Upper lobe of left lung (tissue), 6 donors: ENCODE data around the gene GPATCH2. TPM values are rescaled to one million over a fixed set of nuclear protein-coding genes. Genes with fewer than 3 reads are reported as not detected.

Experiments
- ATAC-seq, 2 donors: fragments of 200-7000 bp; cut with Tn5 transposase; one replicate each; pipeline ENCODE4 v1.9.1; 2022; ENCODE audit warnings: mild to moderate bottlenecking in 2 of 2, moderate library complexity in 2 of 2; ENCODE audit not compliant: low FRiP score in 2 of 2
- DNase-seq, 2 donors: peaks; one replicate each; pipeline ENCODE4 v3.0.0-alpha.2; 2019 to 2020
- H3K27ac ChIP-seq, 4 donors: fragments of 200-600 bp; sonication (generic); one replicate each; pipeline ENCODE4 v1.5.1; 2016 to 2019
- H3K27me3 ChIP-seq, 4 donors: fragments of 200-600 bp; sonication (generic); one replicate each; pipeline ENCODE4 v1.5.1; 2017 to 2019
- H3K36me3 ChIP-seq, 4 donors: fragments of 200-600 bp; sonication (generic); one replicate each; pipeline ENCODE4 v1.5.1; 2016 to 2019
- H3K4me1 ChIP-seq, 4 donors: fragments of 200-600 bp; sonication (generic); one replicate each; pipeline ENCODE4 v1.5.1; 2018 to 2019
- H3K4me3 ChIP-seq, 4 donors: fragments of 200-600 bp; sonication (generic); one replicate each; pipeline ENCODE4 v1.5.1; 2017 to 2019; ENCODE audit warnings: mild to moderate bottlenecking in 2 of 4, moderate library complexity in 1 of 4
- H3K9me3 ChIP-seq, 4 donors: fragments of 200-600 bp; sonication (generic); one replicate each; pipeline ENCODE4 v1.5.1; 2018 to 2019
- EP300 ChIP-seq, 4 donors: sonication (generic); formaldehyde crosslinking; IDR thresholded peaks; one replicate each; pipeline ENCODE4 v1.5.1; 2017; ENCODE audit warnings: antibody characterized with exemption in 4 of 4, control low read depth in 2 of 4
- POLR2A ChIP-seq, 4 donors: fragments of 450-650 bp; IDR thresholded peaks; one replicate each; pipeline ENCODE4 v1.5.1; 2016 to 2017; ENCODE audit warnings: antibody characterized with exemption in 4 of 4, mild to moderate bottlenecking in 2 of 4
- POLR2AphosphoS5 ChIP-seq, 2 donors: sonication (generic); formaldehyde crosslinking; IDR thresholded peaks; one replicate each; pipeline ENCODE4 v1.5.1; 2017; ENCODE audit warnings: antibody characterized with exemption in 2 of 2
- WGBS, 2 donors: methylation state at CpG; one replicate each; pipeline ENCODE4 v1.1.5; 2017 to 2018; 5-methylcytosine and 5-hydroxymethylcytosine counted together
- total RNA-seq, 6 donors: library from RNA; depleted of rRNA in 4 of 6; stranded (reverse); fragments of >200 nt in 4 of 6; gene quantifications; one replicate each; pipeline versions ENCODE4 v1.1.0 to v1.2.1, GENCODE V29; 2016 to 2021
- TF ChIP-seq, protein P1 (sequence below), 6 experiments: fragments of 450-650 bp in 4 of 6; fragments of 200-600 bp in 2 of 6; sonication (generic) in 2 of 6; IDR thresholded peaks; one replicate each; pipeline ENCODE4 v1.5.1; 2016 to 2019; ENCODE audit warnings: antibody characterized with exemption in 6 of 6
- donor health status: DM: no; HTN: no; CAD: no; lungs with moderate emphysema.
- donor health status: DM: no; HTN: yes; CAD: no; lungs with severe emphysema.

The GPATCH2 gene
- total RNA-seq, 6 donors from 2014 or later, result 9.1 to 22.4 (median 15.1) TPM

DNA sequence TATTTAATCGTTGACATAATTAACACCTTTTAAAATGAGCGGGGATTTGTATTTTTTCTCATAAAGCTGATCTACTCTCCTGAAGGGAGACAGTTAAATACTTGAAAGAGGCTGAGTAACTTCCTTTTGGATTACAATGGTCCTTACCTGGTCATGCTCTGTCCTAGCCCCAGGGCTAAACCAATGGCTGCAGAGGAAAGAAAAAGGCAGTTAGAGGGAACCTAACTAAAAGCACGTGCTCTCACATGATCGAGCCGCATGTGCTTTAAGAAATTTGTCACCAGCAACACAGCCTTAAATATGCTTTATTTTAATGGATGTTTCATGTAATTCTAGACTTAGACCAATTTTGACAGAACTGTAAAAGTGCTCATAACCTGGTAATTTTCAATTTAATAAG is 132.7 kb downstream of the GPATCH2 start:
- DNase-seq, result no peak
- WGBS, 2 donors, result 90 to 93% methylated on average over 5 of the region's 5 CpGs
- Histone ChIP-seq H3K4me1 (no peaks in the 10 kb centered on the region), H3K36me3 (peaks cover 0 to 7% (median 1%) of the 10 kb centered on the region in 4 donors), H3K27ac (no peak overlapping the region), H3K27me3 (no peaks in the 10 kb centered on the region), H3K9me3 (no peaks in the 10 kb centered on the region), H3K4me3 (no peak overlapping the region)
- no peak for ATAC-seq
- no peak for TF ChIP-seq POLR2A (IDR thresholded peaks at IDR 0.05)
- TF ChIP-seq, protein P1, sequence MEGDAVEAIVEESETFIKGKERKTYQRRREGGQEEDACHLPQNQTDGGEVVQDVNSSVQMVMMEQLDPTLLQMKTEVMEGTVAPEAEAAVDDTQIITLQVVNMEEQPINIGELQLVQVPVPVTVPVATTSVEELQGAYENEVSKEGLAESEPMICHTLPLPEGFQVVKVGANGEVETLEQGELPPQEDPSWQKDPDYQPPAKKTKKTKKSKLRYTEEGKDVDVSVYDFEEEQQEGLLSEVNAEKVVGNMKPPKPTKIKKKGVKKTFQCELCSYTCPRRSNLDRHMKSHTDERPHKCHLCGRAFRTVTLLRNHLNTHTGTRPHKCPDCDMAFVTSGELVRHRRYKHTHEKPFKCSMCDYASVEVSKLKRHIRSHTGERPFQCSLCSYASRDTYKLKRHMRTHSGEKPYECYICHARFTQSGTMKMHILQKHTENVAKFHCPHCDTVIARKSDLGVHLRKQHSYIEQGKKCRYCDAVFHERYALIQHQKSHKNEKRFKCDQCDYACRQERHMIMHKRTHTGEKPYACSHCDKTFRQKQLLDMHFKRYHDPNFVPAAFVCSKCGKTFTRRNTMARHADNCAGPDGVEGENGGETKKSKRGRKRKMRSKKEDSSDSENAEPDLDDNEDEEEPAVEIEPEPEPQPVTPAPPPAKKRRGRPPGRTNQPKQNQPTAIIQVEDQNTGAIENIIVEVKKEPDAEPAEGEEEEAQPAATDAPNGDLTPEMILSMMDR (IDR thresholded peaks at IDR 0.05), result no peak
- no peak for TF ChIP-seq POLR2AphosphoS5 (IDR thresholded peaks at IDR 0.05)
- no peak for TF ChIP-seq EP300 (IDR thresholded peaks at IDR 0.05)

DNA sequence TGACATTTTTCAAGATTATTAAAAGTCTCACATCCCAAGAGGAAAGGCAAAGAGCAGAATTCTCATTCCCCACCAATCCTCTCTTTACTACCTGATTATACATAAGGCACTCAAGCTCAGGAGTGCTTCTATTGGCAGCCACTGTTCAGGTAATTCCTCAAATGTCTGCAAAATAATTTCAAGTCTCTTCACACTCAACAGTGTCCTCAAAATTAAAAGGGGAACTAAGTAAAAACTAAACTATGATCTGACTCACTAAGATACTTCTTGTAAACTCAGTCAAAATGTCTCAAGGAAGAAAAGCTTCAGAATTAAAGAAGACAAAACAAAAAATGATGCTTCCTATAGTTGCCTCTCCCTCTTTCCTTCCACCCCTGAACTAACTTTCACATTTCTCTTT is 135.6 kb downstream of the GPATCH2 start:
- ATAC-seq (no peak), DNase-seq (no peak)
- no peak overlapping the region for H3K27ac ChIP-seq
- peaks cover 0 to 7% (median 1%) of the 10 kb centered on the region in 4 donors for H3K36me3 ChIP-seq
- H3K4me1 ChIP-seq, result no peaks in the 10 kb centered on the region
- H3K9me3 ChIP-seq, result no peaks in the 10 kb centered on the region
- H3K27me3 ChIP-seq, result no peaks in the 10 kb centered on the region
- H3K4me3 ChIP-seq, result no peak overlapping the region
- no peak for TF ChIP-seq EP300 (IDR thresholded peaks at IDR 0.05)
- TF ChIP-seq POLR2A (IDR thresholded peaks at IDR 0.05), result no peak
- no peak for TF ChIP-seq POLR2AphosphoS5 (IDR thresholded peaks at IDR 0.05)
- TF ChIP-seq, protein P1 (IDR thresholded peaks at IDR 0.05), result no peak

DNA sequence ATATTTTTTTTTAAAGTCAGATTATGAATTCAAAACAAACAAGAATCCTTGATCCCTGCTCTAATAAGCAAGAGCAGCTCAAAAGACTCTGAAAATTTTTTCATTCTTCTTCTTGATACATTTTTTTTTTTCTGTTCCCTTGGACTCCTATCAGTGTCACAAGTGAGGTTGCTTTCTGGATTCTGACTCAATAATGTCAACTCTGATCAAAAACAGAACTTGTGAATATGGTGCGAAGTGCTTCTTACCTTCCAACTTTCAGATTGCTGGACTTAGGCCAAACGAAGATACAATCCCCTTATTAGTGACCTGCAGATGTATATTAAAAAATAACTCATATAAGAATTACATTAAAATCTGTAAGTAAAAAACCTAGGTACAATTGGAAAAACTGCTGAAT is 136.1 kb downstream of the GPATCH2 start:
- TF ChIP-seq POLR2AphosphoS5 (IDR thresholded peaks at IDR 0.05) (no peak), POLR2A (IDR thresholded peaks at IDR 0.05) (no peak), EP300 (IDR thresholded peaks at IDR 0.05) (no peak)
- TF ChIP-seq, protein P1 (IDR thresholded peaks at IDR 0.05), result no peak
- peaks cover 0 to 7% (median 1%) of the 10 kb centered on the region in 4 donors for H3K36me3 ChIP-seq
- 86 to 90% methylated on average over 2 of the region's 2 CpGs for WGBS, 2 donors
- H3K9me3 ChIP-seq, result no peaks in the 10 kb centered on the region
- H3K4me3 ChIP-seq, result no peak overlapping the region
- no peaks in the 10 kb centered on the region for H3K27me3 ChIP-seq
- no peaks in the 10 kb centered on the region for H3K4me1 ChIP-seq
- no peak for ATAC-seq
- DNase-seq, result no peak
- H3K27ac ChIP-seq, result no peak overlapping the region

DNA sequence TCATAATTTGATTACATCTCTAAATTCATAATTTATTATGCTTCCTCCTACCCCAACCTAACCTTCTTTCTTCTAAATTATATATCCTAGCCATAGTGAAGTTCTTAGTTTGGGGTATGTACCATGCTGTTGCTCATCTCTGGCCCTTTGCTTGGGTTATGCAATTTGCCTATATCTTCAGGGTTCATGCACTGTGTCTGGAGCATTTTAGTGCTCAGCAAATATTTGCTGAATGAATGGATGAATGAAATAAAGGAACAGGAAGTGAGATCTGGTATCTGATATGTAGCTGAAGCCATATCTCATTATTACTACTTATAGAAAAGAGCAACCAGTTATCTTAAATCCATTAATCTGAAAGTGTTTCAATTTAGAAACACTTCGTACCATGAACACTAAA is 137.6 kb downstream of the GPATCH2 start:
- Histone ChIP-seq H3K36me3 (peaks cover 0 to 7% (median 1%) of the 10 kb centered on the region in 4 donors), H3K27me3 (no peaks in the 10 kb centered on the region), H3K4me1 (no peaks in the 10 kb centered on the region), H3K4me3 (no peak overlapping the region), H3K9me3 (no peaks in the 10 kb centered on the region), H3K27ac (no peak overlapping the region)
- ATAC-seq, result no peak
- WGBS, 2 donors, result 94 to 100% methylated on average over 1 of the region's 1 CpG
- TF ChIP-seq, protein P1 (IDR thresholded peaks at IDR 0.05), result no peak
- TF ChIP-seq EP300 (IDR thresholded peaks at IDR 0.05) (no peak), POLR2AphosphoS5 (IDR thresholded peaks at IDR 0.05) (no peak), POLR2A (IDR thresholded peaks at IDR 0.05) (no peak)
- DNase-seq, result no peak

DNA sequence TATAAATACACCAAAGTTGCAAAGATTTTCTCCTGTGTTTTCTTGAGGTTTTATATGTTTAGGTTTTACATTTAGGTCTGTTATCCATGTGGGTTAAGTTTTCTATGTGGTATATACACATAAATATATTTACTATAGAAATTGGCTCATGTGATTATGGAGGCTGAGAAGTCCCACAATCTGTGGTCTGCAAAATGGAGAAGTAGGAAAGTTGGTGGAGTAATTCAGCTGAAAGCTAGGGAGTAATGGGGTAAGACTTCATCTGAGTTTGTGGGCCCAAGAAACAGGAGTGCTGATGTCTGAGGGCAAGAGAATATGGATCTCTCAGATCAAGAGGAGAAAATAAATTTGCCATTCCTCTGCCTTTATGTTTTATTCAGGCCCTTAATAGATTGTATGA is 146.0 kb downstream of the GPATCH2 start:
- H3K9me3 ChIP-seq, result peaks cover 0 to 8% (median 0%) of the 10 kb centered on the region in 4 donors
- H3K4me1 ChIP-seq, result no peaks in the 10 kb centered on the region
- H3K27ac ChIP-seq, result no peak overlapping the region
- no peaks in the 10 kb centered on the region for H3K36me3 ChIP-seq
- DNase-seq (no peak), ATAC-seq (no peak)
- no peak overlapping the region for H3K4me3 ChIP-seq
- H3K27me3 ChIP-seq, result no peaks in the 10 kb centered on the region
- TF ChIP-seq, protein P1 (IDR thresholded peaks at IDR 0.05), result no peak
- TF ChIP-seq EP300 (IDR thresholded peaks at IDR 0.05) (no peak), POLR2AphosphoS5 (IDR thresholded peaks at IDR 0.05) (no peak), POLR2A (IDR thresholded peaks at IDR 0.05) (no peak)
